Neural cell (in vitro differentiated cells): ENCODE measurements around the gene RAD51B.

Experiments used
- EP300 ChIP-seq: fragments of 450-650 bp; conservative IDR thresholded peaks from 2 replicates; pipeline ENCODE4 v1.6.1; 2014; ENCODE audit warnings: antibody characterized with exemption, mild to moderate bottlenecking, moderate library complexity; ENCODE audit not compliant: poor library complexity, severe bottlenecking
- EZH2 ChIP-seq: fragments of 200-600, 300-800 bp; shearing (Covaris generic), sonication (generic); IDR thresholded peaks from 2 replicates; pipeline ENCODE4 v1.6.1; 2014; ENCODE audit warnings: antibody characterized with exemption, low read length, borderline replicate concordance, mild to moderate bottlenecking; ENCODE audit not compliant: insufficient read depth, poor library complexity, severe bottlenecking
- POLR2AphosphoS5 ChIP-seq: IDR thresholded peaks from 2 replicates; pipeline ENCODE4 v1.6.1; 2012
- SMC3 ChIP-seq: fragments of 450-650 bp; conservative IDR thresholded peaks from 2 replicates; pipeline ENCODE4 v1.6.1; 2014; ENCODE audit warnings: antibody characterized with exemption, mild to moderate bottlenecking, moderate library complexity; ENCODE audit not compliant: poor library complexity
- TAF1 ChIP-seq: IDR thresholded peaks from 2 replicates; pipeline ENCODE4 v1.6.1; 2012; ENCODE audit warnings: low read depth
- TF ChIP-seq, protein P1 (sequence below): fragments of 450-650 bp; IDR thresholded peaks from 2 replicates; pipeline ENCODE4 v1.5.1; 2014; ENCODE audit warnings: antibody characterized with exemption, mild to moderate bottlenecking, moderate library complexity; ENCODE audit not compliant: poor library complexity, severe bottlenecking
- TF ChIP-seq, protein P2 (sequence below): IDR thresholded peaks from 2 replicates; pipeline ENCODE4 v1.6.1; 2012; ENCODE audit warnings: borderline replicate concordance

DNA sequence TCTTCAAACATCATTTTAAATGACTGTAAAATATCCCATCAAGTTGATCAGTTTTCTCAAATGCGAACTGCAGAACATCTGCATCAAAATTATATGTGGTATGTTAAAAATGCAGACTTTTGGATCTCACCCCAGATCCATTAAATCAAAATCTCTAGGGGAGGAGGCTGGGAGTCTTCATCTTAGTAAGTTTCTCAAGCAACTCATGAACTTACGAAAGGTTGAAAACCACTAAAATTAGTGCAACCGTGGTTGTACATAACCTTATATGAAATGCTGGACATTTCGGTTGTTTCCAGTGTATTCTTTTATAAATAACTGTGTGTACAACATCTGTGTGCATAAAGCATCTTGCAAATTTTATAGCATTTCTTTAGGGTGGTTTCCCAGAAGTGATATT lies 934.1 kb downstream of the RAD51B start:
- no peak for TF ChIP-seq EZH2
- no peak for TF ChIP-seq EP300
- TF ChIP-seq, protein P1, sequence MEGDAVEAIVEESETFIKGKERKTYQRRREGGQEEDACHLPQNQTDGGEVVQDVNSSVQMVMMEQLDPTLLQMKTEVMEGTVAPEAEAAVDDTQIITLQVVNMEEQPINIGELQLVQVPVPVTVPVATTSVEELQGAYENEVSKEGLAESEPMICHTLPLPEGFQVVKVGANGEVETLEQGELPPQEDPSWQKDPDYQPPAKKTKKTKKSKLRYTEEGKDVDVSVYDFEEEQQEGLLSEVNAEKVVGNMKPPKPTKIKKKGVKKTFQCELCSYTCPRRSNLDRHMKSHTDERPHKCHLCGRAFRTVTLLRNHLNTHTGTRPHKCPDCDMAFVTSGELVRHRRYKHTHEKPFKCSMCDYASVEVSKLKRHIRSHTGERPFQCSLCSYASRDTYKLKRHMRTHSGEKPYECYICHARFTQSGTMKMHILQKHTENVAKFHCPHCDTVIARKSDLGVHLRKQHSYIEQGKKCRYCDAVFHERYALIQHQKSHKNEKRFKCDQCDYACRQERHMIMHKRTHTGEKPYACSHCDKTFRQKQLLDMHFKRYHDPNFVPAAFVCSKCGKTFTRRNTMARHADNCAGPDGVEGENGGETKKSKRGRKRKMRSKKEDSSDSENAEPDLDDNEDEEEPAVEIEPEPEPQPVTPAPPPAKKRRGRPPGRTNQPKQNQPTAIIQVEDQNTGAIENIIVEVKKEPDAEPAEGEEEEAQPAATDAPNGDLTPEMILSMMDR = no peak
- no peak for TF ChIP-seq SMC3
- TF ChIP-seq TAF1 = no peak
- TF ChIP-seq, protein P2, sequence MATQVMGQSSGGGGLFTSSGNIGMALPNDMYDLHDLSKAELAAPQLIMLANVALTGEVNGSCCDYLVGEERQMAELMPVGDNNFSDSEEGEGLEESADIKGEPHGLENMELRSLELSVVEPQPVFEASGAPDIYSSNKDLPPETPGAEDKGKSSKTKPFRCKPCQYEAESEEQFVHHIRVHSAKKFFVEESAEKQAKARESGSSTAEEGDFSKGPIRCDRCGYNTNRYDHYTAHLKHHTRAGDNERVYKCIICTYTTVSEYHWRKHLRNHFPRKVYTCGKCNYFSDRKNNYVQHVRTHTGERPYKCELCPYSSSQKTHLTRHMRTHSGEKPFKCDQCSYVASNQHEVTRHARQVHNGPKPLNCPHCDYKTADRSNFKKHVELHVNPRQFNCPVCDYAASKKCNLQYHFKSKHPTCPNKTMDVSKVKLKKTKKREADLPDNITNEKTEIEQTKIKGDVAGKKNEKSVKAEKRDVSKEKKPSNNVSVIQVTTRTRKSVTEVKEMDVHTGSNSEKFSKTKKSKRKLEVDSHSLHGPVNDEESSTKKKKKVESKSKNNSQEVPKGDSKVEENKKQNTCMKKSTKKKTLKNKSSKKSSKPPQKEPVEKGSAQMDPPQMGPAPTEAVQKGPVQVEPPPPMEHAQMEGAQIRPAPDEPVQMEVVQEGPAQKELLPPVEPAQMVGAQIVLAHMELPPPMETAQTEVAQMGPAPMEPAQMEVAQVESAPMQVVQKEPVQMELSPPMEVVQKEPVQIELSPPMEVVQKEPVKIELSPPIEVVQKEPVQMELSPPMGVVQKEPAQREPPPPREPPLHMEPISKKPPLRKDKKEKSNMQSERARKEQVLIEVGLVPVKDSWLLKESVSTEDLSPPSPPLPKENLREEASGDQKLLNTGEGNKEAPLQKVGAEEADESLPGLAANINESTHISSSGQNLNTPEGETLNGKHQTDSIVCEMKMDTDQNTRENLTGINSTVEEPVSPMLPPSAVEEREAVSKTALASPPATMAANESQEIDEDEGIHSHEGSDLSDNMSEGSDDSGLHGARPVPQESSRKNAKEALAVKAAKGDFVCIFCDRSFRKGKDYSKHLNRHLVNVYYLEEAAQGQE = no peak
- TF ChIP-seq POLR2AphosphoS5 = no peak
